GM19372 (cell line): ENCODE data around the gene HOXC6.

Experiments
- ATAC-seq: cut with Tn5 transposase; IDR thresholded peaks from one replicate; pipeline ENCODE4 v1.9.1; 2021; ENCODE audit warnings: mild to moderate bottlenecking, low read depth, moderate library complexity; ENCODE audit not compliant: unreplicated experiment

HOXC6 gene

GRCh38 chr12:54028314-54029201 is at the start of gene HOXC6:
HOXC6 (plus strand) TSS chr12:54028440; CDS start chr12:54028522, 82 bp downstream.
- no peak for ATAC-seq

- ATAC-seq: no peak
Observed at GRCh38 chr12:53978477-53979356, 49.5 kb upstream of the HOXC6 start.

GRCh38 chr12:53980104-53980801 is 48.0 kb upstream of the HOXC6 start:
- ATAC-seq: no peak

- ATAC-seq: no peak
Observed at GRCh38 chr12:53980802-53981496, 47.3 kb upstream of the HOXC6 start.

- ATAC-seq: no peak
Observed at GRCh38 chr12:53981634-53982565, 46.3 kb upstream of the HOXC6 start.

- ATAC-seq: no peak
Observed at GRCh38 chr12:53982648-53983567, 45.3 kb upstream of the HOXC6 start.

- no peak for ATAC-seq
Observed at GRCh38 chr12:53983568-53983949, 44.7 kb upstream of the HOXC6 start.

- no peak for ATAC-seq
Observed at GRCh38 chr12:53983950-53984572, 44.2 kb upstream of the HOXC6 start.

- no peak for ATAC-seq
Observed at GRCh38 chr12:53984901-53985691, 43.1 kb upstream of the HOXC6 start, which contains the start of gene HOXC10. HOXC10 (plus strand) TSS chr12:53985146; CDS start chr12:53985260, 114 bp downstream.

- no peak for ATAC-seq
Observed at GRCh38 chr12:53985692-53985993, 42.6 kb upstream of the HOXC6 start.

GRCh38 chr12:53985994-53986685 is 42.1 kb upstream of the HOXC6 start:
- no peak for ATAC-seq

GRCh38 chr12:53986686-53987483 is 41.4 kb upstream of the HOXC6 start:
- ATAC-seq: no peak

GRCh38 chr12:53987787-53988230 is 40.4 kb upstream of the HOXC6 start:
- ATAC-seq: no peak

- ATAC-seq: no peak
Observed at GRCh38 chr12:53988541-53989226, 39.6 kb upstream of the HOXC6 start.
